K562 (cell line): ENCODE measurements around the gene MED15. TPM values are rescaled to one million over a fixed set of nuclear protein-coding genes. Genes with fewer than 3 reads are reported as not detected.
A peak's percentile ranks its signal among the peaks of the same experiment; 100 is the strongest.

Experiments
- ARID3A ChIP-seq: IDR thresholded peaks from 2 replicates; pipeline ENCODE4 v1.6.1; 2012; ENCODE audit warnings: low read depth, low read length, improper control_type of control experiment, borderline replicate concordance
- ARID4B ChIP-seq: sonication (generic); formaldehyde crosslinking; IDR thresholded peaks from 2 replicates; pipeline ENCODE4 v1.8.0; 2022; ENCODE audit warnings: mild to moderate bottlenecking, missing genetic modification reagents
- FOXK2 ChIP-seq, 2 experiments: fragments of 450-650 bp; IDR thresholded peaks in 1 of 2; conservative IDR thresholded peaks in 1 of 2; 2 replicates each; pipeline ENCODE4 v1.6.1; 2016; ENCODE audit warnings: low read depth in 2 of 2, mild to moderate bottlenecking in 1 of 2
- HCFC1 ChIP-seq: IDR thresholded peaks from 2 replicates; pipeline ENCODE4 v1.6.1; 2012; ENCODE audit warnings: low read depth, low read length, improper control_type of control experiment
- HDAC8 ChIP-seq: fragments of 450-650 bp; IDR thresholded peaks from 2 replicates; pipeline ENCODE4 v1.6.1; 2016; ENCODE audit warnings: mild to moderate bottlenecking, missing genetic modification characterization, moderate library complexity, missing compliant biosample characterization
- HSF4 ChIP-seq: fragments of 250-450 bp; sonication (Bioruptor Pico); IDR thresholded peaks from 2 replicates; pipeline ENCODE4 v2.1.2; 2022; ENCODE audit warnings: mild to moderate bottlenecking, moderate library complexity, borderline replicate concordance
- ILF3 ChIP-seq: fragments of 450-650 bp; IDR thresholded peaks from 2 replicates; pipeline ENCODE4 v1.6.1; 2018; ENCODE audit warnings: antibody characterized with exemption, mild to moderate bottlenecking, moderate library complexity, borderline replicate concordance
- JUND ChIP-seq, 2 experiments: IDR thresholded peaks; 2 replicates in 1 of 2; 3 replicates in 1 of 2; pipeline ENCODE4 v1.6.1; 2011; ENCODE audit warnings: borderline replicate concordance in 2 of 2, low read depth in 2 of 2, low read length in 2 of 2, improper control_type of control experiment in 1 of 2, missing biosample characterization in 1 of 2, missing genetic modification characterization in 1 of 2, missing genetic modification reagents in 1 of 2
- KLF6 ChIP-seq: fragments of 250-450 bp; sonication (Bioruptor Pico); IDR thresholded peaks from 2 replicates; pipeline ENCODE4 v1.4.0; 2020; ENCODE audit warnings: mild to moderate bottlenecking, moderate library complexity, borderline replicate concordance
- MCM3 ChIP-seq: fragments of 450-650 bp; IDR thresholded peaks from 2 replicates; pipeline ENCODE4 v1.6.1; 2016
- NEUROD1 ChIP-seq: fragments of 150-350 bp; IDR thresholded peaks from 2 replicates; pipeline ENCODE4 v1.6.1; 2014; ENCODE audit warnings: borderline replicate concordance, low read length, low read depth; ENCODE audit not compliant: partially characterized antibody
- NR1H2 ChIP-seq: sonication (generic); formaldehyde crosslinking; IDR thresholded peaks from 2 replicates; pipeline ENCODE4 v1.4.0; 2020; ENCODE audit warnings: mild to moderate bottlenecking, missing genetic modification reagents
- SMAD2 ChIP-seq: fragments of 150-350 bp; IDR thresholded peaks from 2 replicates; pipeline ENCODE4 v1.6.1; 2014; ENCODE audit warnings: low read depth, mild to moderate bottlenecking, low read length
- TAF9B ChIP-seq: fragments of 450-650 bp; IDR thresholded peaks from 2 replicates; pipeline ENCODE4 v1.6.1; 2018; ENCODE audit warnings: mild to moderate bottlenecking; ENCODE audit not compliant: partially characterized antibody
- THAP12 ChIP-seq: fragments of 250-450 bp; sonication (Bioruptor Pico); IDR thresholded peaks from 2 replicates; pipeline ENCODE4 v1.9.0; 2021; ENCODE audit warnings: mild to moderate bottlenecking, inconsistent platforms
- ZNF24 ChIP-seq: fragments of 450-650 bp; IDR thresholded peaks from 2 replicates; pipeline ENCODE4 v1.6.1; 2016
- polyA plus RNA-seq, 8 experiments: library from polyadenylated mRNA; depleted of rRNA in 4 of 8; stranded (reverse) in 5 of 8; unstranded in 3 of 8; fragments of >200 nt; fragmentation: Nextera tagmentation in 2 of 8; fragmentation: Illumina TruSeq in 1 of 8; extraction: Ambion mirVana in 2 of 8; extraction: Trizol in 1 of 8; gene quantifications; 2 replicates each; pipeline versions ENCODE4 v1.2.1 to v1.2.3, GENCODE V29; 2011 to 2014; ENCODE audit warnings: inconsistent platforms in 1 of 8, missing spikeins in 1 of 8
- total RNA-seq, 7 experiments: library from RNA; depleted of rRNA in 6 of 7; stranded (reverse); fragments of >200 nt in 6 of 7; fragmentation: Illumina TruSeq in 2 of 7; extraction: Trizol in 2 of 7; gene quantifications; 2 replicates each; pipeline versions ENCODE4 v1.2.1 to v1.2.3, GENCODE V29; 2011 to 2021; ENCODE audit warnings: low replicate concordance in 1 of 7

The MED15 gene
- total and polyA plus RNA-seq, 9 of the 15 experiments (the other 6 are each of a cell fraction or from before 2014, with no cell fraction given), result 4.0 to 271 (median 60.1) TPM

- peak; percentile 73 for TF ChIP-seq NEUROD1
- TF ChIP-seq ARID4B (CRISPR knock-in tag), result no peak
- TF ChIP-seq ILF3, result no peak
- TF ChIP-seq KLF6, result no peak
- peak; percentile 64 for TF ChIP-seq NR1H2 (CRISPR knock-in tag)
- peak; percentile 64; the same call in 1 of the 2 replicates for TF ChIP-seq ZNF24
- no peak for TF ChIP-seq TAF9B
- no peak for TF ChIP-seq FOXK2 (conservative IDR thresholded peaks at IDR 0.05 in 1 of 2, IDR thresholded peaks at IDR 0.05 in 1 of 2; ENCODE audit: low read depth in 2 of 2)
- peak; percentile 50; the same call in 1 of the 2 replicates for TF ChIP-seq ARID3A
- TF ChIP-seq SMAD2, result no peak
- no peak for TF ChIP-seq HSF4
- peak; percentile 78 for TF ChIP-seq HDAC8 (tag)
- TF ChIP-seq THAP12 (CRISPR knock-in tag), result peak; percentile 38; the same call in 1 of the 2 replicates
- no peak for TF ChIP-seq MCM3
- peak; percentile 63 for TF ChIP-seq HCFC1
- peak; percentile 72 for TF ChIP-seq JUND (IDR thresholded peaks at IDR 0.05; ENCODE audit: borderline replicate concordance, low read depth, low read length)
- TF ChIP-seq JUND (tag; IDR thresholded peaks at IDR 0.05; ENCODE audit: borderline replicate concordance, low read depth, low read length), result peak; percentile 37; the same call in 1 of the 3 replicates
Measured at GRCh38 chr22:20606041-20606783, 98.8 kb downstream of the MED15 start (continued).
